B cell (primary cell): ENCODE results near the gene PEX11G. TPM values are rescaled to one million over a fixed set of nuclear protein-coding genes. Genes with fewer than 3 reads are reported as not detected.
A peak's percentile ranks its signal among the peaks of the same experiment; 100 is the strongest.

ENCODE experiments used
- ATAC-seq: fragments of 200-7000 bp; cut with Tn5 transposase; one replicate; pipeline ENCODE4 v1.10.0; 2021; ENCODE audit warnings: low read depth, mild to moderate bottlenecking, moderate number of reproducible peaks, moderate library complexity
- CTCF ChIA-PET: fragments of 350-600 bp; sonication (Branson Sonifier 250); formaldehyde crosslinking; loops from one replicate; lab custom pipeline; 2021; ENCODE audit warnings: antibody characterized with exemption, inconsistent platforms; lab: Charles Lee
- POLR2A ChIA-PET: fragments of 350-600 bp; sonication (Branson Sonifier 250); formaldehyde crosslinking; loops from one replicate; lab custom pipeline; 2021; ENCODE audit warnings: antibody characterized with exemption; lab: Charles Lee
- DNase-seq: peaks from one replicate; pipeline ENCODE4 v3.0.0; 2013
- H2AFZ ChIP-seq: 2 replicates; pipeline ENCODE4 v1.6.1; 2012; ENCODE audit warnings: mild to moderate bottlenecking, low read depth, low read length; ENCODE audit not compliant: insufficient read depth, poor library complexity, severe bottlenecking
- H3K27ac ChIP-seq, 2 donors: 1 replicate in 1 of 2; 2 replicates in 1 of 2; pipeline ENCODE4 v1.5.1; 2012 to 2013; ENCODE audit warnings: low read length in 2 of 2, mild to moderate bottlenecking in 2 of 2, moderate library complexity in 1 of 2
- H3K27me3 ChIP-seq, 4 experiments: fragments of 200-600 bp in 1 of 4; sonication (generic) in 1 of 4; replicated peaks in 1 of 4; 1 replicate in 2 of 4; 2 replicates in 2 of 4; pipeline versions ENCODE4 v1.6.1 to v1.7.0; 2013 to 2016; ENCODE audit warnings: low read length in 3 of 4, mild to moderate bottlenecking in 2 of 4, mixed read lengths in 1 of 4, moderate library complexity in 1 of 4; ENCODE audit not compliant: insufficient read depth in 4 of 4, control insufficient read depth in 3 of 4; ENCODE audit errors: control extremely low read depth in 1 of 4
- H3K36me3 ChIP-seq, 2 experiments: replicated peaks in 1 of 2; 1 replicate in 1 of 2; 2 replicates in 1 of 2; pipeline versions ENCODE4 v1.6.1 to v1.7.1; 2013; ENCODE audit warnings: low read length in 1 of 2; ENCODE audit not compliant: insufficient read depth in 2 of 2, control insufficient read depth in 1 of 2; ENCODE audit errors: control extremely low read depth in 1 of 2, extremely low read depth in 1 of 2
- H3K4me1 ChIP-seq, 2 donors: fragments of 200-600 bp in 1 of 2; sonication (generic) in 1 of 2; 1 replicate in 1 of 2; 2 replicates in 1 of 2; pipeline versions ENCODE4 v1.5.1 to v1.6.1; 2013 to 2017; ENCODE audit warnings: low read length in 2 of 2; ENCODE audit not compliant: control insufficient read depth in 2 of 2, insufficient read depth in 2 of 2
- H3K4me2 ChIP-seq: replicated peaks from 2 replicates; pipeline ENCODE3; 2012; ENCODE audit warnings: mild to moderate bottlenecking, low read depth, low read length; ENCODE audit not compliant: poor library complexity, severe bottlenecking
- H3K4me3 ChIP-seq, 5 experiments: fragments of 200-600 bp in 1 of 5; sonication (generic) in 1 of 5; 1 replicate in 3 of 5; 2 replicates in 2 of 5; pipeline versions ENCODE4 v1.5.1 to v1.7.0; 2011 to 2016; ENCODE audit warnings: low read length in 4 of 5, mild to moderate bottlenecking in 4 of 5, low read depth in 2 of 5, control low read depth in 1 of 5, moderate library complexity in 1 of 5; ENCODE audit not compliant: insufficient read depth in 1 of 5; ENCODE audit errors: control extremely low read depth in 1 of 5, extremely low read depth in 1 of 5
- H3K79me2 ChIP-seq: fragments of 200-600 bp; sonication (generic); one replicate; pipeline ENCODE4 v1.6.0; 2016; ENCODE audit warnings: low read length; ENCODE audit not compliant: control insufficient read depth, insufficient read depth
- H3K9ac ChIP-seq: fragments of 200-600 bp; sonication (generic); 2 replicates; pipeline ENCODE4 v1.6.1; 2017; ENCODE audit warnings: mild to moderate bottlenecking, low read length, moderate library complexity
- H3K9me3 ChIP-seq, 3 donors: one replicate each; pipeline versions ENCODE4 v1.6.1 to v1.7.1; 2013; ENCODE audit warnings: low read length in 2 of 3; ENCODE audit not compliant: control insufficient read depth in 2 of 3, insufficient read depth in 1 of 3; ENCODE audit errors: control extremely low read depth in 1 of 3
- H4K20me1 ChIP-seq: 2 replicates; pipeline ENCODE4 v1.6.0; 2012; ENCODE audit warnings: mild to moderate bottlenecking, low read length; ENCODE audit not compliant: insufficient read depth, control insufficient read depth, poor library complexity, severe bottlenecking
- H3K27ac Mint-ChIP-seq: one replicate; pipeline ENCODE4 v1.8.0; 2021; ENCODE audit warnings: mixed read lengths
- H3K27me3 Mint-ChIP-seq: one replicate; pipeline ENCODE4 v1.8.0; 2021; ENCODE audit warnings: mixed read lengths
- H3K4me1 Mint-ChIP-seq: one replicate; pipeline ENCODE4 v1.8.0; 2021; ENCODE audit warnings: mixed read lengths
- H3K4me3 Mint-ChIP-seq: one replicate; pipeline ENCODE4 v1.8.0; 2021; ENCODE audit warnings: mixed read lengths
- H3K9me3 Mint-ChIP-seq: one replicate; pipeline ENCODE4 v1.8.0; 2022; ENCODE audit warnings: mixed read lengths; ENCODE audit not compliant: insufficient read depth
- EZH2 ChIP-seq: IDR thresholded peaks from 2 replicates; pipeline ENCODE4 v1.6.1; 2012; ENCODE audit warnings: borderline replicate concordance, low read depth, mild to moderate bottlenecking, moderate library complexity, low read length; ENCODE audit not compliant: insufficient read depth, poor library complexity, severe bottlenecking
- WGBS: methylation state at CpG from one replicate; pipeline ENCODE4 v1.1.5; 2013; ENCODE audit warnings: missing lambda C conversion rate; ENCODE audit not compliant: insufficient coverage; 5-methylcytosine and 5-hydroxymethylcytosine counted together
- intact Hi-C: fragments of 100-400 bp; cut with micrococcal nuclease; formaldehyde crosslinking; loops from one replicate; pipeline ENCODE4 v1.10.0; 2022
- polyA plus RNA-seq: library from polyadenylated mRNA; depleted of rRNA; stranded (reverse); fragments of >200 nt; gene quantifications from 2 replicates; pipeline ENCODE4 v1.2.3, GENCODE V29; 2012
- total RNA-seq, 2 donors: library from RNA; stranded (reverse); fragments of 120-200 nt in 1 of 2; gene quantifications; 1 replicate in 1 of 2; 2 replicates in 1 of 2; pipeline versions ENCODE4 v1.2.3 to v1.2.4, GENCODE V29; 2013 to 2022
- TF ChIP-seq, protein P1 (sequence below): fragments of 200-600 bp; IDR thresholded peaks from one replicate; pipeline ENCODE4 v1.8.0; 2022; ENCODE audit warnings: antibody characterized with exemption, mild to moderate bottlenecking

PEX11G gene
- total and polyA plus RNA-seq, 2 donors (not counting 1 experiment from before 2014, with no cell fraction given), result 0.40 to 0.62 TPM

DNA sequence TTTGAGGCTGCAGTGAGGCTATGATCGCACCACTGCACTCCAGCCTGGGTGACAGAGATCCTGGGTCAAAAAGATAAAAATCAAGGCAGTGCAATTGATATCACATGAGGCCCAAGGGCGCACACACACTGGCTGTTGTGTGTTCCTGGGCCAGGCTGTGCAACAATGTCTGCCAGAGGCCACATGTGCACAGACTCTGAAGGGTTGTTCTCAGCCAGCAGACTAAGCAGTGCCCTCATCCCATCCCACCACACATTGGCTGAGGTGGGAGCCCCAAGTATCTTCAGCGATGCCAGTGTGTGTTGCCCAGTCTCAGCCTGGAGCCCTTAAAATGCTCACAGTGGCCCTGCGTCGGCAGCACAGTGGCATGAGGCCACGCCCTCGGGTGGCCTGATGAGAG, 12.6 kb downstream of the PEX11G start:
- Histone ChIP-seq H3K9me3 (no peaks in the 10 kb centered on the region), H3K27ac (no peak overlapping the region), H3K79me2 (no peaks in the 10 kb centered on the region), H3K4me1 (peaks cover 5 to 25% of the 10 kb centered on the region in 2 donors), H3K4me3 (no peak overlapping the region), H3K4me2 (no peak overlapping the region), H3K9ac (no peak overlapping the region), H3K36me3 (peaks cover 2 to 14% of the 10 kb centered on the region in 2 experiments), H4K20me1 (peaks cover 73% of the 10 kb centered on the region), H3K27me3 (no peaks in the 10 kb centered on the region), H2AFZ (no peak overlapping the region)
- ChIA-PET CTCF (no interaction called here), POLR2A (no interaction called here)
- 92% methylated on average over 7 of the region's 7 CpGs for WGBS
- ATAC-seq, result no peak
- H3K9me3 Mint-ChIP-seq, result no peaks in the 10 kb centered on the region
- peak overlapping the region; percentile 6 for H3K27ac Mint-ChIP-seq
- intact Hi-C loops, result no loop called here
- H3K4me3 Mint-ChIP-seq, result no peak overlapping the region
- TF ChIP-seq EZH2, result no peak
- TF ChIP-seq, protein P1, sequence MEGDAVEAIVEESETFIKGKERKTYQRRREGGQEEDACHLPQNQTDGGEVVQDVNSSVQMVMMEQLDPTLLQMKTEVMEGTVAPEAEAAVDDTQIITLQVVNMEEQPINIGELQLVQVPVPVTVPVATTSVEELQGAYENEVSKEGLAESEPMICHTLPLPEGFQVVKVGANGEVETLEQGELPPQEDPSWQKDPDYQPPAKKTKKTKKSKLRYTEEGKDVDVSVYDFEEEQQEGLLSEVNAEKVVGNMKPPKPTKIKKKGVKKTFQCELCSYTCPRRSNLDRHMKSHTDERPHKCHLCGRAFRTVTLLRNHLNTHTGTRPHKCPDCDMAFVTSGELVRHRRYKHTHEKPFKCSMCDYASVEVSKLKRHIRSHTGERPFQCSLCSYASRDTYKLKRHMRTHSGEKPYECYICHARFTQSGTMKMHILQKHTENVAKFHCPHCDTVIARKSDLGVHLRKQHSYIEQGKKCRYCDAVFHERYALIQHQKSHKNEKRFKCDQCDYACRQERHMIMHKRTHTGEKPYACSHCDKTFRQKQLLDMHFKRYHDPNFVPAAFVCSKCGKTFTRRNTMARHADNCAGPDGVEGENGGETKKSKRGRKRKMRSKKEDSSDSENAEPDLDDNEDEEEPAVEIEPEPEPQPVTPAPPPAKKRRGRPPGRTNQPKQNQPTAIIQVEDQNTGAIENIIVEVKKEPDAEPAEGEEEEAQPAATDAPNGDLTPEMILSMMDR, result no peak
- DNase-seq, result no peak
- peaks cover 19% of the 10 kb centered on the region for H3K4me1 Mint-ChIP-seq
- no peaks in the 10 kb centered on the region for H3K27me3 Mint-ChIP-seq

DNA sequence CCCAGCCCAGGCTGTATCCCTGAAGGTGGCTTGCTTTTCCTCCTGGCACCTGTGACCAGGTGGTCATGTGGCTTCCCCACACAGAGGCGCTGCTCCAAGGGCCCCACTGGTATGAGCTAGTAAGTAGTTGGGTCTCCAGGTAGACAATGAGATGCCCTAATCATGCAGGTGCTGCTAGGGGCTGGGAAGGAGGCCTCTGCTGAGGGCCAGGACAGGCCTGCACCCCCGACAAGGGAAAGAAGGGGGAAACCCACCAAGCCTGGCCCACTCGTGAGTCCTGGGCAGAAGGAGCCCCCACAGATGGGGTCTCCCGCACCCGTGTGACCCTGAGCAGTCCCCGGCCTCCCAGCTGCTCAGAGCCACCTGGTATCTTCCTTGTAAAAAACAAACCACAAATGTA, 13.2 kb downstream of the PEX11G start:
- peaks cover 79% of the 10 kb centered on the region for H4K20me1 ChIP-seq
- peaks cover 5 to 25% of the 10 kb centered on the region in 2 donors for H3K4me1 ChIP-seq
- no peaks in the 10 kb centered on the region for H3K9me3 Mint-ChIP-seq
- no peaks in the 10 kb centered on the region for H3K9me3 ChIP-seq
- peaks cover 19% of the 10 kb centered on the region for H3K4me1 Mint-ChIP-seq
- H3K9ac ChIP-seq, result no peak overlapping the region
- intact Hi-C loops, result no loop called here
- 100% methylated on average over 3 of the region's 6 CpGs for WGBS
- H3K4me3 Mint-ChIP-seq, result no peak overlapping the region
- no peaks in the 10 kb centered on the region for H3K79me2 ChIP-seq
- ChIA-PET POLR2A (no interaction called here), CTCF (no interaction called here)
- H3K4me2 ChIP-seq, result no peak overlapping the region
- peaks cover 2 to 20% of the 10 kb centered on the region in 2 experiments for H3K36me3 ChIP-seq
- H2AFZ ChIP-seq, result no peak overlapping the region
- no peak overlapping the region for H3K27ac ChIP-seq
- H3K27me3 ChIP-seq, result no peaks in the 10 kb centered on the region
- DNase-seq (no peak), ATAC-seq (no peak)
- TF ChIP-seq, protein P1, result no peak
- no peaks in the 10 kb centered on the region for H3K27me3 Mint-ChIP-seq
- no peak overlapping the region for H3K27ac Mint-ChIP-seq
- H3K4me3 ChIP-seq, result no peak overlapping the region
